Activated T-cell treated with anti-CD3 and anti-CD28 coated beads, Interleukin-2, amount 50 U/mL, for 24 hours (primary cell): ENCODE results near the gene ALOX5AP.

Experiments
- DNase-seq: peaks from one replicate; pipeline ENCODE4 v3.0.0-alpha.2; 2020
- H3K27ac Mint-ChIP-seq: 2 replicates; pipeline ENCODE4 v1.8.0; 2020; ENCODE audit warnings: mild to moderate bottlenecking, mixed read lengths
- H3K27me3 Mint-ChIP-seq: 2 replicates; pipeline ENCODE4 v1.8.0; 2020; ENCODE audit warnings: mixed read lengths
- H3K36me3 Mint-ChIP-seq: 2 replicates; pipeline ENCODE4 v1.8.0; 2020; ENCODE audit warnings: low read depth, mixed read lengths
- H3K4me1 Mint-ChIP-seq: 2 replicates; pipeline ENCODE4 v1.8.0; 2020; ENCODE audit warnings: low read depth, mixed read lengths
- H3K4me3 Mint-ChIP-seq: 2 replicates; pipeline ENCODE4 v1.8.0; 2020; ENCODE audit warnings: mild to moderate bottlenecking, moderate library complexity, mixed read lengths
- H3K9me3 Mint-ChIP-seq: 2 replicates; pipeline ENCODE4 v1.8.0; 2020; ENCODE audit warnings: mixed read lengths

Gene ALOX5AP

DNA sequence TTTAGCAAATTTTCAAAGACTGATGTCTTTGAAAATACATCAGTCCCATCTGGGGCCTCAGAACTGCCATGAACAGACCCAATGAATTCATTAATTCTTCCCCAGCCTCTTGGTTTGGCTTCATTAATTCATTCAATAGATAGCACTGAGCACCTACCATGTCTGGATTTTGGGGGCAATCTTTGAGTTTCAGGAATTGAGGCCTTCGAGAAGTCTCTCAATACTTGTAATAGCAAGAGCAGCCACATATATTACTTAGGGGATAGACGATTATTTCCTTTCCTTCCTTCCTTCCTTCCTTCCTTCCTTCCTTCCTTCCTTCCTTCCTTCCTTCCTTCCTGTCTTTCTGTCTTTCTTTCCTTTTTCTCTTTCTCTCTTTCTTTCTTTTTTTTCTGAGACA is 64.8 kb downstream of the ALOX5AP start:
- H3K4me3 Mint-ChIP-seq, result no peak overlapping the region

DNA sequence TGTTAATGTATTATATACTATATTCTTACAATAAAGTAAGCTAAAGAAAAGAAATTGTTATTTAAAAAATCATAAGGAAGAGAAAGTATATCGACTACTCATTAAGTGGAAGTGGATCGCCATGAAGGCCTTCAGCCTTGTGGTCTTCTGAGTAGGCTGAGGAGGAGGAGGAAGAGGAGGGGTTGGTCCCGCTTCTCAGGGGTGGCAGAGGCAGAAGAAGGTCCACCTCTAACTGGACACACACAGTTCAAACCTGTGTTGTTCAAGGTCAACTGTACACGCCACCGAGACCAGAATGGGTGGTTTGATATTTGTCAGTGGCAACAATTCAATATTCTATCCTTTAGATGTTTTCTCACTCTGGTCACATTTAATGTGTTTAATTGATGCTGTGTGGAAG is 67.2 kb downstream of the ALOX5AP start:
- peaks cover 16% of the 10 kb centered on the region for H3K4me1 Mint-ChIP-seq
- no peaks in the 10 kb centered on the region for H3K27me3 Mint-ChIP-seq
- no peak overlapping the region for H3K4me3 Mint-ChIP-seq
- no peak for DNase-seq
- H3K9me3 Mint-ChIP-seq, result no peaks in the 10 kb centered on the region
- H3K36me3 Mint-ChIP-seq, result no peaks in the 10 kb centered on the region
- H3K27ac Mint-ChIP-seq, result no peak overlapping the region

More for the DNA sequence above, 64.8 kb downstream of the ALOX5AP start:
- H3K36me3 Mint-ChIP-seq, result no peaks in the 10 kb centered on the region
- no peaks in the 10 kb centered on the region for H3K27me3 Mint-ChIP-seq
- no peaks in the 10 kb centered on the region for H3K9me3 Mint-ChIP-seq
- no peak for DNase-seq
- no peak overlapping the region for H3K27ac Mint-ChIP-seq
- H3K4me1 Mint-ChIP-seq, result peaks cover 36% of the 10 kb centered on the region

DNA sequence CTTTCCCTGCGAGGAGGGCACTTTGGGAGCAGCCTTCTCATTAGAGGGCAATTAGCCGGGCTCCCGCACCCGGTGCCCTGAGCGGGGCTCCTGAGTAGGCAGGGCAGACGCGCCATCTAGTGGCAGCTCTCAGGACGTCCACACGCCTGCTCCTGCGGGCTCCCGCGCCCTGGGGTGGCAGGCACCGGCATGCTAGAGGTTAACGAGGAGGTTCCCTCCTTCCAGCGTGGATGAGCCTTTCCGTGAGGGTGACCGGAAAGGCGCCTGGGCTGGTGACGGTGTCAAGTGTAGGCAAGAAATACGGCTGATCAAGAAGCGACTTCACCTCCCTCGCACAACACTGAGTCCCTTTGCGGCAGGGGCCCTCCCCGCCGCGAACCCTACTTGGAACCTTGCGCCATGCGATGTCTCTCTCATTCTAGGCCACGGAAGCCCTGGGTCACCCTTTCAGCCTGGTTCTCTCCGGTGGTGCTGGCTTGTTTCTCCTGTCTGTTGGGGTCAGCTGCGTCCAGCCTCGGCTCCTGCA is 67.7 kb downstream of the ALOX5AP start:
- Mint-ChIP-seq H3K36me3 (no peaks in the 10 kb centered on the region), H3K4me1 (peaks cover 13% of the 10 kb centered on the region), H3K9me3 (no peaks in the 10 kb centered on the region), H3K27me3 (no peaks in the 10 kb centered on the region), H3K4me3 (peak overlapping the region; percentile 57), H3K27ac (no peak overlapping the region)
- peak; percentile 90 for DNase-seq

DNA sequence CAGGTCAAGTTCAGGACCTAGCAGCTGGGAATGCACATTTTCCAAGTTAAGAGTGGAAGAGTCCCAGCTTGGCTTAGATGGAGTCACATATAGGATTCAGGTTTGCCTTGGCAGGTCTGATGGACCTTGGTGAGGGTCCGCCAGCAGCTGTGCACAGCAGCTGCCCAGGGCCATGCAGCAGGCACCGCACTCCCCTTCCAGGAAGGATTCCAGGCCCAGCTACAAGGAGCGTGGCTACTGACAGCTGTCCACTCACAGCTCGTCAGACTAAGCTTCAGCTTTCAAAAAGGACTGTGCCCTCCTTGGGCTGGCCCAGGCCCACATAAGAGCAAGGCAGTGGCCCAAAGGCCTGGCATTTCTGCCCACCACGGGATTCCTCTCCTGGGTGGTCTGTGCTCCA is 68.4 kb downstream of the ALOX5AP start:
- Mint-ChIP-seq H3K4me3 (no peak overlapping the region), H3K27ac (no peak overlapping the region)

DNA sequence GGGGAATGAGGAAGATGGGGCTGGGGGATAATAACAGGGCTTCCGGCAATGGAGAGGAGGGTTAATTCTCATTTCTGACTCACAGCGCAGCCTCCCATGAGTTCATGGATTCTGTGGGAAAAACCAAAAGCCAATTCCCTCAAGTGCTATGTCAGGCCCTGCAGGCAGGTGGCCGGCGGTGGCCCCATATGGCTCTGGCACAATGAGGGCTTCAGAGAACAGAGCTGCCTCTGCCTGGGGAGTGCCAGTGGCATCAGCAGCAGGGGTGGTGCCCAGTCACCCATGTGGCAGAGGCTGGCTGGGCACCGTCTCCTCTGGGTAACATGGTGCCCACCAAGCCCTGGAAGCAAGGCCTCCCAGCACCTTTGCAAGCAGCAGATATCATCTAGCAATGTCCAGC is 69.1 kb downstream of the ALOX5AP start:
- Mint-ChIP-seq H3K27me3 (no peaks in the 10 kb centered on the region), H3K36me3 (no peaks in the 10 kb centered on the region), H3K4me3 (no peak overlapping the region), H3K9me3 (no peaks in the 10 kb centered on the region), H3K4me1 (peaks cover 22% of the 10 kb centered on the region), H3K27ac (no peak overlapping the region)
- no peak for DNase-seq

More for the DNA sequence above, 68.4 kb downstream of the ALOX5AP start:
- Mint-ChIP-seq H3K27me3 (no peaks in the 10 kb centered on the region), H3K9me3 (no peaks in the 10 kb centered on the region), H3K4me1 (peaks cover 19% of the 10 kb centered on the region), H3K36me3 (no peaks in the 10 kb centered on the region)
- DNase-seq, result no peak

DNA sequence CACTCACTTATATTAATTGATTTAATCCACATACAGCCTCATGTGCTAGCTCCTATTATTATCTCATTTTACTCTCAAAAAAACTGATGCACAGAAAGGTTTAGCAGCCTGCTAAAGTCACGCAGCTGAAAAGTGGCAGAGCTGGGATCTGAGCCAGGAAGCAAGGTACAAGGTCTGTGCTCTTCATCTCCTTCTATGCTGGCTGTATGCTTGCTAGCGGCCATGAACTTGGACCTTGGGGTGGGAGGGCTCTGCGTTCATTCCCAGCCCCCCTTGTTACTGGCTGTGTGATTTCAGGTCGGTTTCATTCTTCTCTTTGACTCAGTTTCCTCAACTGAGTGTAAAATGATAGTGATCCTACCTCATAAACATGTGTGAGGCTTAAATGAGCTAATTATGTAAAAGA is 69.8 kb downstream of the ALOX5AP start:
- DNase-seq, result no peak
- no peaks in the 10 kb centered on the region for H3K9me3 Mint-ChIP-seq
- peaks cover 22% of the 10 kb centered on the region for H3K4me1 Mint-ChIP-seq
- no peak overlapping the region for H3K27ac Mint-ChIP-seq
- no peaks in the 10 kb centered on the region for H3K36me3 Mint-ChIP-seq
- H3K27me3 Mint-ChIP-seq, result no peaks in the 10 kb centered on the region
- no peak overlapping the region for H3K4me3 Mint-ChIP-seq

DNA sequence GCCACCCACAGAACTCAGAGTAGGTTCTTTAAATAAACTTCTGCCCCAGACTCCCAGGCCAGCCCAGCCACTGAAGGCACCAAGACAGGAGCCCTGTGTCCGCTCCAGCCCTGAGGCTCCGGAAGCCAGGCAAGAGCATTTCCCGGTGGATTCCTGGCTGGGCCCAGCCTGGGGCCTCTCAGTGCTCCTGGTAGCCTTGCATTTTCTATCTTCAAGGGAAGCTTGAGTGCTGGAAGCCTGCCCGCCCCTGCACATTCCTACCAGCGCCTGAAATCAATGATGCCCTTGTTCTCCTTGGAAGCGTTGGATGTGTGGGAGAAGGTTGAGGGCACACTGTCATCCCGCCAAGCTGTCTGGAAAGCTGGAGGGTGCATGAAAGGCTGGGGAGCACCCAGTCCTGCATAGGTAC is 70.3 kb downstream of the ALOX5AP start:
- no peak overlapping the region for H3K4me3 Mint-ChIP-seq
- H3K4me1 Mint-ChIP-seq, result peaks cover 22% of the 10 kb centered on the region
- H3K27ac Mint-ChIP-seq, result no peak overlapping the region
- no peaks in the 10 kb centered on the region for H3K36me3 Mint-ChIP-seq
- no peaks in the 10 kb centered on the region for H3K27me3 Mint-ChIP-seq
- H3K9me3 Mint-ChIP-seq, result no peaks in the 10 kb centered on the region
- DNase-seq, result no peak

DNA sequence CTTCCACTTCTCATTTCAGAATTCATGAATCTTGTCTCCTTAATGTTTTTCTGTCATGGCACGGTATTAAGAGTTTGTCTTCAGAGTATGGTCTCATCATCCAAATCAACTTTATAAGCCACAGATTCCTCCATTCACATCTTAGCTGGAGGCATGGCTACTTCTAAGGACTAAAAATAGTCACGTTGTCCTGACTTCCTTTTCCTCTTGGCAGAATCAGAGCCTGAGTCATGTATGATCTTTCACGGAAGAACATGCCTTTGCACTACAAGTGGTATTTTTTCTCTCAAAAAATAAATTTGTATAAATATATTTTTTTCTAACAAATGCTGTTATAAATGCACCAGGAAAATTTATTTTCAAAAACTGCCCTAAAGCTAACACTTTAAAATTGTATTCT is 71.4 kb downstream of the ALOX5AP start:
- Mint-ChIP-seq H3K9me3 (no peaks in the 10 kb centered on the region), H3K4me1 (peaks cover 22% of the 10 kb centered on the region), H3K36me3 (no peaks in the 10 kb centered on the region), H3K27me3 (no peaks in the 10 kb centered on the region), H3K4me3 (no peak overlapping the region), H3K27ac (no peak overlapping the region)
- DNase-seq, result no peak

DNA sequence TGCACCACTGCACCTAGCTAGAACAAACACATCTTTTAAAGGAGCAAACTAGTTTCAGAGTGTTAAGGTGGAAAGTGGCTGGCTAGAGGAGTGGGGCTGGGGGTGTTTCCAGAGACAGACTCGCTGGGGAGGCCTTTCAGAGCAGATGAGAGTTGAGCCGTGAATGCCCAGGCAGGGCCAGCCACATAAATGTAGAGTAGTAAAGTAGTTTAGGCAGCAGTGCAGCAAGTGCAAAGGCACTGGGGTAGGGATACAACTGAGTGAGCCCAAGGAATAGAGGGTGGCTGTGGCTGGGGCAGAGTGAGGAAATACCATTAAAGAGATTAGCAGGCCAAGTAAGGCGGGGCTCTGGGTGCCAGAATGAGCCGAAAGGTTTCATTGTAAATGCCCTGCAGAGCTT is 72.0 kb downstream of the ALOX5AP start:
- Mint-ChIP-seq H3K4me1 (peaks cover 22% of the 10 kb centered on the region), H3K36me3 (no peaks in the 10 kb centered on the region), H3K27ac (no peak overlapping the region), H3K9me3 (no peaks in the 10 kb centered on the region), H3K4me3 (no peak overlapping the region), H3K27me3 (no peaks in the 10 kb centered on the region)
- DNase-seq, result no peak

DNA sequence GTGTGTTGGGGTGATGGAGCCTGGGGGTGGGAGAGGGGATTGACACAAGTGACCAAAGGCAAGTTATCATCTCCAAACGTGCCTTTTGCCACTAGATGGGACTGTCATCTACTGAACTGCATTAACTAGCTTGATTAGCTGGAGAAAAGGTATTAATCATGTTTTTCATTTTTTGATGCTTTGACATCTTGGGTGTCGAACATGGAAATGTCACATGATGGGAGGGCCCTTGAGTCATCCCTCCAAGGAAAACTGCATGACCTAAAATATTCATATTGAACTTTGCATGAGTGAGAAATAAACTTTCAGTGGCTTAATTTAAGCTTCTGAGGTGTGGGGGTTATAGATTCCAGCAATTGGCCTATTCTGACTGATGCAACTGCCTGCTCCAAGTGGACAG is 73.3 kb downstream of the ALOX5AP start:
- H3K27me3 Mint-ChIP-seq, result no peaks in the 10 kb centered on the region
- H3K4me3 Mint-ChIP-seq, result no peak overlapping the region
- H3K4me1 Mint-ChIP-seq, result peaks cover 11% of the 10 kb centered on the region
- H3K27ac Mint-ChIP-seq, result no peak overlapping the region
- H3K36me3 Mint-ChIP-seq, result no peaks in the 10 kb centered on the region
- no peaks in the 10 kb centered on the region for H3K9me3 Mint-ChIP-seq
- DNase-seq, result no peak

DNA sequence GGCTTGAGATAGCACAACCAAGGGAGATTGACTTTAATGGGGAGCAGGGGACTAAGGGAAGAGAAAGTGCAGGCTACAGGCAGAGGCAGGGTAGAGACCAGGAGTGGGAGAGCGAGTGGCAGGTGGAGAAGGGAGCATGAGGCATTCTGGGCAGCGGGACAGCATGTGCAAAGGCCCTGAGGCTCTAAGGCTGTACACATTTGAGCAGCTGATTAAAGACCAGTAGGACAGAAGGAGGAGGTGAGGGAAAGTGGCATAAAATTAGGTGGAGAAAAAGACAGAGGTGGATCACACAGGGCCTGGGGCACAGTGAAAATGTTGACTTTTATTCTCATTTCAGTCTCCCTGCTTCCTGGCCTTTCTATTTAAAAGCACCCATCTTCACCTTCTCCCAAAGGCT is 74.4 kb downstream of the ALOX5AP start:
- Mint-ChIP-seq H3K4me3 (no peak overlapping the region), H3K27ac (no peak overlapping the region), H3K27me3 (no peaks in the 10 kb centered on the region), H3K4me1 (peaks cover 11% of the 10 kb centered on the region), H3K9me3 (no peaks in the 10 kb centered on the region), H3K36me3 (no peaks in the 10 kb centered on the region)
- no peak for DNase-seq

DNA sequence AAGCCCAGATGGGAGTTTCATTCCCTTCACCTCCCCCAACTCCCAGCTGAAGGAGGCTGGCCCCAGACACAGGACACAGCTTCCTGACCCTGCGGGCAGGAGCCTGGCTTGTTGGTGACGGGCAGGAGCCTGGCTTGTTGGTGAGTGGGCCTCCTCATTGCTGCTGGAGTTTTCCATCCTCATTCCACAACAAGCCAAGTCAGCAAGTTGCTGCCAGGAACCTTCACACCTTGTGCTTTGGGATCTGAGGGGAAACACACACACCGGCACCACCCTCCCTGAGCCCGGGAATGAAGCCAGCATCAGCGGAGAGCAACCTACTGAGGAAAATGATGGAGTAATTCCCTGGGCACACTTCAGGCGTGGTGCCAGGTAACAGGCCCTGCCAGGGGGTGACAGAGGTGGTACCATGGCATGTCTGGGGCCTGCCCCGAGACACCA is 74.9 kb downstream of the ALOX5AP start:
- Mint-ChIP-seq H3K4me3 (no peak overlapping the region), H3K9me3 (no peaks in the 10 kb centered on the region), H3K36me3 (no peaks in the 10 kb centered on the region), H3K27ac (no peak overlapping the region), H3K27me3 (no peaks in the 10 kb centered on the region), H3K4me1 (peaks cover 11% of the 10 kb centered on the region)
- DNase-seq, result no peak

DNA sequence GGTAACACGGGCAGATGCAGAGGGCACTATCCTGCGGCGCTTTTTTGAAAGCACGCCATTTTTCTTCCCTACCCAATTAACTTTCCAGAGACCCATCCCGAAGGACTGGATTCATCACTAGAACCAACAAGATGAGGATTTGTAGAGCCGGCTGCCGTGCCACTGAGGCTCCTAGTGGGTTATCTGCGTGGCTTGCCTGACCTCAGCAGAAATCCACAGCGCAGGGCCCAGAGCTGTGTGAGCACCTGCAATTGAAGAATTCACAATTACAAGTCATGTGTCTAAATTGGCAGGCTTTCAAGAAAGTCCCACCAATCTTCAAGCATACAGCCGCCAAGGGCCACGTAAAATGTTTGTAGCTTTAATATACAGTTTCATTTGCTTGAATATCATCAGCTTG is 75.5 kb downstream of the ALOX5AP start:
- H3K4me3 Mint-ChIP-seq, result no peak overlapping the region
- peaks cover 11% of the 10 kb centered on the region for H3K4me1 Mint-ChIP-seq
- H3K27me3 Mint-ChIP-seq, result no peaks in the 10 kb centered on the region
- H3K36me3 Mint-ChIP-seq, result no peaks in the 10 kb centered on the region
- H3K27ac Mint-ChIP-seq, result no peak overlapping the region
- H3K9me3 Mint-ChIP-seq, result no peaks in the 10 kb centered on the region
- no peak for DNase-seq
